ENCODE results near the gene HDAC10.
A peak's percentile ranks its signal among the peaks of the same experiment; 100 is the strongest.

The HDAC10 gene

DNA sequence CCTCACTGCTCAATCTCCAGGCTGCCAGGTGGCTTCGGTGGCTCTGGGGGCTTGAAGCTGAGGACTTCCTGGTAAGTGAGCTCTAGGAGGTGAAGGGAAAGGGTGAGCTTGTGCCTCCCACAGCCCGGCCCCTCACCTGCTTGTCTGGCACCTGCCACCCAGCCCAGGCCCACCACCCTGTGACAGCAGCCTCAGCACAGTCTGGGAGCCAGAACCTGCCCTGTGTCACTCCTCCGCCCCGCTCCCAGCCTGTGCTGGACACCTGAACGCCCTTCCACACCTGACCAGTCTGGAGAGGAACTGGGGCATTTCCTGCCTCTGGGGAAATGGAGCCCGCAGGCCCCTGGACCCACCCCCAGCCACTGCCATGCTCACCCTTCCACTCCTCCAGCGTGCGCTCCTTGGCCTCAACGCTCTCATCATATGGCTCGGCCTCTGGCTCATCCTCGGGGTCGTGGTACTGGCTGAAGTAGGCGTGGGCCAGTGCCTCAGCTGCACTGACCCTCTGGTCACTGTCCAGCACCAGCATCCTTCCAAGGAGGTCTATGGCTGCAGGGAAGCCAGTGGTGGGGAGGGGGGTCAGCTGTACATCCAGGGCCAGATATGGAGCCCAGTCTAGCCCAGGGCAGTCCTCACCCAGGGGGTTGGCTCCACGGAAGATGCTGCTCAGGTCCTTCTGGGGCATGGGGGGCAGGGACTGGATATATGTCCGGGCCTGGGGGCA is 14.0 kb upstream of the HDAC10 start:
- H3K9me3 ChIP-seq (ENCODE audit: control insufficient read depth in 1 of 2, low read length in 2 of 2), result no peaks in the 10 kb centered on the region
- peaks cover 0 to 53% of the 10 kb centered on the region in 2 donors for H3K4me1 ChIP-seq (ENCODE audit: control insufficient read depth in 1 of 2, insufficient read depth in 2 of 2, low read length in 2 of 2)
- H3K36me3 ChIP-seq (ENCODE audit: control insufficient read depth in 1 of 2, insufficient read depth in 2 of 2, low read length in 2 of 2), result no peaks in the 10 kb centered on the region
- H3K27me3 ChIP-seq (ENCODE audit: low read depth, low read length), result peaks cover 12% of the 10 kb centered on the region
- H3K4me3 ChIP-seq (ENCODE audit: low read depth in 1 of 2, low read length in 2 of 2), result no peak overlapping the region
- no peak overlapping the region for H3K27ac ChIP-seq (ENCODE audit: low read length)

DNA sequence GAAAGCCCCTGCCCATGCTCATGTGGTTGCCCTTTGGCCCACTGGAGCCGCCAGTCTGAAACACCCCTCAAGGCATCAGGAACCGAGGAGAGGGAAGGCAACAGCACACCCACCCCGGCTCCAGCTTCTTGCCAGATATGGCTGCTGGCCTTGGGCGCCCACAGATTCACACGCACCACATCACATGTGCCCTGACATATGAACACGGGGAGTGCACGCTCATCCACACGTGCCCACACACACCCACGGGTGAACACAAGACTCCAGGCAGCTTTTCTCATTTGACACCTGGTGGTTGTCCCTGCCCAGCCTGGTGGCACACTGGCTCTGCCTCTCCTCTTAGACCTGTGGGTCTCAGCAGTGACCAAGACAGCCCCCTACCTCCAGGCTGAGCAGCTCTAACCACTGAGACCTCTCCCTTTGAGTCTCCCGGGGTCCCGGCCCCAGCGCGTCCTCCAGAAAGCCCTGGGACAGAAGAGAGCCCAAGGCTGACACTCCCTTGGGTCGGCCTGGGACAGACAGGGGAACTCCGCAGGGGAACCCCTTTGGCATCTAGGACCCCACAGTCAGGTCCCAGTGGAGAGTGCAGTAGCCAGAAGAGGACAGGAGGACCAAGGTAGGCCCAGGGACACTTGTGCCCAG is 13.2 kb upstream of the HDAC10 start:
- peaks cover 12% of the 10 kb centered on the region for H3K27me3 ChIP-seq (ENCODE audit: low read depth, low read length)
- H3K9me3 ChIP-seq (ENCODE audit: control insufficient read depth in 1 of 2, low read length in 2 of 2), result no peaks in the 10 kb centered on the region
- no peak overlapping the region for H3K4me3 ChIP-seq (ENCODE audit: low read depth in 1 of 2, low read length in 2 of 2)
- peaks cover 0 to 46% of the 10 kb centered on the region in 2 donors for H3K4me1 ChIP-seq (ENCODE audit: control insufficient read depth in 1 of 2, insufficient read depth in 2 of 2, low read length in 2 of 2)
- H3K36me3 ChIP-seq (ENCODE audit: control insufficient read depth in 1 of 2, insufficient read depth in 2 of 2, low read length in 2 of 2), result no peaks in the 10 kb centered on the region
- no peak overlapping the region for H3K27ac ChIP-seq (ENCODE audit: low read length)

DNA sequence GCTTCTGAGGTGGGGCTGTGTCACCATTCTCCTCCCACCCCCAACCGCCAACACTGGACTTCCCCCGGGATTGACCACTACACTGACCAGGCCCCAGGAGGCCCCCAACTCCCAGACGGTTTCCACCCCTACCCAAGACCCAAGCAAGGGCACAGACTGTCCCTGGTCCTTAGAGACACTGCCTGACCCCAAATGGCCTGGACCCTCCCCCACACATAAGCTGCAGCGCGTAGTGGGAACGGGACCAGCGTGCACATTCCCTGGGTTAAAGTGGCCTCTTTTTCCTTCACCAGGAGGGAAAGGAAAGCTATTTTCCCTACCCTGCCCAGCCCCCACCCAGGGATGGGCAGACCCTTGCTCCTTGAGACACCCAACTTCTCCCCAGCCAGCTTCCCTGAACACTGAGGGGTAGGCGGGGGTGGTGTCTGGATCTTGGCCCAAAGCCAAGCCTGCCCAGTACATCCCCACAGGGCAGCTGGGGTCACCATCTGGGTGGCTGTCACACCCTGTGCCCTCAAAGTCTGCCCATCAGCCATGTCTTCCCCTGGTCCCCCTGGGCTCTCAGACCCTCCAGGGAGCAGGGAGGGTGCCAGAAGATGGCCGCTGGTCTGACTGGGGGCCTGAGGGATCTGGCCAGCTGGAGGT is 12.0 kb upstream of the HDAC10 start:
- Histone ChIP-seq H3K27me3 (ENCODE audit: low read depth, low read length) (peaks cover 12% of the 10 kb centered on the region), H3K36me3 (ENCODE audit: control insufficient read depth in 1 of 2, insufficient read depth in 2 of 2, low read length in 2 of 2) (no peaks in the 10 kb centered on the region), H3K4me3 (ENCODE audit: low read depth in 1 of 2, low read length in 2 of 2) (no peak overlapping the region), H3K27ac (ENCODE audit: low read length) (no peak overlapping the region), H3K9me3 (ENCODE audit: control insufficient read depth in 1 of 2, low read length in 2 of 2) (no peaks in the 10 kb centered on the region), H3K4me1 (ENCODE audit: control insufficient read depth in 1 of 2, insufficient read depth in 2 of 2, low read length in 2 of 2) (peaks cover 0 to 35% of the 10 kb centered on the region in 2 donors)

DNA sequence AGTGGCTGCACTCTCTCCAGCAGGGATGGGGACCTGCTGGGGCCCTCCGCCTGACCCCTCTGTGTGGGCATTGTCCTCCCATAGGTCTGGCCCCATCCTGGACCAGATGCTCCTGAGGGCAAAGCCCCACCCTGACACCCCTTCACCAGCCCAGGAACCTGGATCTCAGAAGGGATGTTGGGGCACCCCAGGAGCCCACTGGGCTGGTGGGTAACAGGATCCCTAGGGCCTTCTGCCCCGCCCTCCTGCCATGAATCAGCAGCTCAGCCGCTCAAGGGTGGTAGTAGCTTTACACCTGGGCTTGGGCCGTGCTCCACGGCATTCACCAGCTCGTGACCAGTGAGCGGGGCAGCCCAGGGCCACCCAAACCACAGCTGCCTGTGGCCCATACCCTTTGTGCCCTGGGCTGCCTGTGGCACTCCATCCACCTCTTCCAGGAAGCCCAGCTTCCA is 11.4 kb upstream of the HDAC10 start:
- Histone ChIP-seq H3K4me3 (ENCODE audit: low read depth in 1 of 2, low read length in 2 of 2) (no peak overlapping the region), H3K27me3 (ENCODE audit: low read depth, low read length) (peaks cover 12% of the 10 kb centered on the region), H3K27ac (ENCODE audit: low read length) (no peak overlapping the region), H3K4me1 (ENCODE audit: control insufficient read depth in 1 of 2, insufficient read depth in 2 of 2, low read length in 2 of 2) (peaks cover 0 to 29% of the 10 kb centered on the region in 2 donors), H3K9me3 (ENCODE audit: control insufficient read depth in 1 of 2, low read length in 2 of 2) (no peaks in the 10 kb centered on the region), H3K36me3 (ENCODE audit: control insufficient read depth in 1 of 2, insufficient read depth in 2 of 2, low read length in 2 of 2) (no peaks in the 10 kb centered on the region)

DNA sequence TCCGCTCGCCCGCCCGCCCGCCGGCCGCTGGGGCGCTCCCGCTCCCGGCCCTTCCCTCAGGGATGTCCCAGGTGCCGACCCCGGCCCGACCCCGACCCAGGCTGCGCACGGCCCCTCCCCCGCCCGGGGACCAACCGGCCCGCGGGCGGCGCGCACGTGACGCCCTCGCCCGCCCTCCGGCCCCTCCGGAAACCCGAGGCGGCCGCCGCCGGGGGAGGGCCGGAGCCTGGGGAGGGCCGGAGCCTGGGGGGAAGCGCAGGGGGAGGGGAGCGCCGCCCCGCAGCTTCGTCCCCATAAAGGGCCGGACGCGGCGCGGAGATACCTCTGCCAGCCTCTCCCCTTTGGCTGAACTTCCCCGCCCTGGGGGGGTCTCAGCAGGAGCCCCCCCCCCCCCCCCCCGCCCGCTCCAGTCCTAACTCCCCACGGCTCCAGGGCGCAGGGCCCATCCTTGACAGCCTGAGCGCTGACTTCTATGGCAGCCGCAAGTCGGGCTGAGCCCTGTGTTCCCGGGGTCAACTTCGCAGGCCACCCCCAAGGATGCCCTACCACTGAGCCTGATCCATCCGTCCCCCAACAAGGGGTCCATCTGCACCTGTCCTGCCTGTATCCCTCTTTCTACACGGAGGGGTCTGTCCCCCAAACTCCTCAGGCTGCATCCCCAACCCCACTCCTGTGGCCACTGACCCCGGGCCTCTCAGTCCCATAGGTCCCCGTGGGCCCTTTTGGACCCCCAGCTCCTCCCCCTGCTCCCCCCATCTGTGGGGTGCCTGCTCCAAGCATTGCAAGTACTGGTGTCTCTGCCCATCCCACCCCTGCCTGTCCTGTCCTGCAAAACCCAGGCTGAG is 10.8 kb upstream of the HDAC10 start, which contains the start of gene MAPK12:
Gene MAPK12, minus strand, starts transcription at position 69 of the 845 bp plus-strand sequence. CDS start 174 bp downstream, outside the sequence.
- Histone ChIP-seq H3K27me3 (ENCODE audit: low read depth, low read length) (peaks cover 12% of the 10 kb centered on the region), H3K36me3 (ENCODE audit: control insufficient read depth in 1 of 2, insufficient read depth in 2 of 2, low read length in 2 of 2) (no peaks in the 10 kb centered on the region), H3K27ac (ENCODE audit: low read length) (no peak within 1 kb of the TSS), H3K4me1 (ENCODE audit: control insufficient read depth in 1 of 2, insufficient read depth in 2 of 2, low read length in 2 of 2) (peaks cover 0 to 22% of the 10 kb centered on the region in 2 donors), H3K4me3 (ENCODE audit: low read depth in 1 of 2, low read length in 2 of 2) (peak within 1 kb of the TSS in 1 of 2 donors; percentile 57), H3K9me3 (ENCODE audit: control insufficient read depth in 1 of 2, low read length in 2 of 2) (no peaks in the 10 kb centered on the region)

DNA sequence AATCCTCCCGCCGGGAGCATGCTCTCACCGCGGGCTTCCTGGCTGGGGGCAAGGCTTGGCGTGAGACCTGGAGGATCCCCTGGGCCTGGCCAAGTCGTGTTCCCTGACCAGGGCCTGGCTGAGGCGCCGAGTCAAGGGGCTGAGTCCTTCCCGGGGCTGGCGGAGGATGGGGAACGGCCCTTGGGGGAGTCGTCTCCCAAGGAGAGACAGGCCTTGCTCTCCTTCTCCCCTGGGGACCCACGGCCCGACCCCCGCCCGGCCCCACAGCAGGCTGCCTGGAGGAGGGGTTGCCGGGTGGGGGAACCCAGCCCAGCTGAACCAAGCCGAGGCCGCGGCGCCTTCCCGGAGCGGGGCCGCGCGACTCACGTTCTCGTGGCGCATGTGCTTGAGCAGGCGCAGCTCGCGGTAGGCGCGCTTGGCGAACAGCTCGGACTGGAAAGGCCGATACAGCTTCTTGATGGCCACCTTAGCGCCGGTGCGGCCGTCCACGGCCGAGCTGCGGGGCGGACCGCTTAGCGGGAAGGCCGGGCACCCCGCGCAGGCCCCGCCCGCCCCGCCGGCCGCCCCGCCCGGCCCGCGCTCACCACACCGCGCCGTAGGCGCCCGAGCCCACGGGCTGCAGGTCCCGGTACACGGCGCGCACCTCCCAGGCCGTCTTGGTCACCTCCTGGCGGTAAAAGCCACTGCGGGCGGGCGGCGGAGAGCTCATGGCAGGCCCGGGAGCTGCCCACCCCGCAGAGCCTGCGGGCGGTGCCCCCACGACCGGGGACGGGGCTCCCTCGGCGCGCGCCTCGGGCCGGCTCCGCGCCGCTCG is 9.9 kb upstream of the HDAC10 start:
- Histone ChIP-seq H3K4me3 (ENCODE audit: low read depth in 1 of 2, low read length in 2 of 2) (peak overlapping the region in 1 of 2 donors; percentile 57), H3K4me1 (ENCODE audit: control insufficient read depth in 1 of 2, insufficient read depth in 2 of 2, low read length in 2 of 2) (peaks cover 0 to 21% of the 10 kb centered on the region in 2 donors), H3K27me3 (ENCODE audit: low read depth, low read length) (peaks cover 12% of the 10 kb centered on the region), H3K9me3 (ENCODE audit: control insufficient read depth in 1 of 2, low read length in 2 of 2) (no peaks in the 10 kb centered on the region), H3K36me3 (ENCODE audit: control insufficient read depth in 1 of 2, insufficient read depth in 2 of 2, low read length in 2 of 2) (no peaks in the 10 kb centered on the region), H3K27ac (ENCODE audit: low read length) (no peak overlapping the region)

DNA sequence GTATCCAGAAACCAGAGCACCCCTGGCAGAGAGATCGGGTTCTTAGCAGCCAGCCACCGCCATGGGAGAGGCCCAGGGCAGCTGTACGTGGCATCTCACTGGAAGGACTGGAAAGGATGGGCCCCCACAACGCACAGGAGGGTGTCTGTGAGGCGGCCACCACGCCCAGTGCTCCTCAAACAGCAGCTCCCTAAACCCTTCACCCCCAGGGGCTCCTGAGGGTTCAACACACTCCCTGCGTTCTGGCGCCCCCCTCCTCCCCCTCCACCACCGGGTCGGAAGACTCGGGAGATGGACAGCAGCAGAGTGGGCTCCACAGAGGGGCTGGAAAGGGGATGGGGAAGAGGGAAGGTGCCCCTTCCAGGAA is 9.4 kb upstream of the HDAC10 start:
- Histone ChIP-seq H3K4me3 (ENCODE audit: low read depth in 1 of 2, low read length in 2 of 2) (peak overlapping the region in 1 of 2 donors; percentile 57), H3K9me3 (ENCODE audit: control insufficient read depth in 1 of 2, low read length in 2 of 2) (no peaks in the 10 kb centered on the region), H3K36me3 (ENCODE audit: control insufficient read depth in 1 of 2, insufficient read depth in 2 of 2, low read length in 2 of 2) (no peaks in the 10 kb centered on the region), H3K27me3 (ENCODE audit: low read depth, low read length) (peaks cover 12% of the 10 kb centered on the region), H3K27ac (ENCODE audit: low read length) (no peak overlapping the region), H3K4me1 (ENCODE audit: control insufficient read depth in 1 of 2, insufficient read depth in 2 of 2, low read length in 2 of 2) (peaks cover 0 to 21% of the 10 kb centered on the region in 2 donors)

DNA sequence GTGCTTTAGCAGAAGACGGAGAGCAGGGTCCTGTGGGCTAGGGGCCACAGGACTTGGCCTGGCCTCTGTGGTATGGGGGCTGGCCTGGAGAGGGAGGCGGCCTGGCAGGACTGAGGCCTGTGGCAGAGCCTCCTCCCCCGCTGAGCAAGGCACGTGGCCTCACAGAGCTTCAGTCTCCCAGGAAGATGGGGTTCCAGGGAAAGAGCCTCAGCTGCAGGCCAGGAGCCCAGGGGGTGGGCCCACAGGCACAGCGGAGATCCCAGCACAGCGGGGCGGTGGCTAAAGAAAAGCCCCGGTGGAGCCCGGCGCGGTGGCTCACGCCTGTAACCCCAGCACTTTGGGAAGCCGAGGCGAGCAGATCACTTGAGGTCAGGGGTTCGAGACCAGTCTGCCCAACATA is 8.2 kb upstream of the HDAC10 start:
- Histone ChIP-seq H3K27me3 (ENCODE audit: low read depth, low read length) (peaks cover 12% of the 10 kb centered on the region), H3K36me3 (ENCODE audit: control insufficient read depth in 1 of 2, insufficient read depth in 2 of 2, low read length in 2 of 2) (no peaks in the 10 kb centered on the region), H3K9me3 (ENCODE audit: control insufficient read depth in 1 of 2, low read length in 2 of 2) (no peaks in the 10 kb centered on the region), H3K4me1 (ENCODE audit: control insufficient read depth in 1 of 2, insufficient read depth in 2 of 2, low read length in 2 of 2) (peaks cover 0 to 21% of the 10 kb centered on the region in 2 donors), H3K27ac (ENCODE audit: low read length) (no peak overlapping the region), H3K4me3 (ENCODE audit: low read depth in 1 of 2, low read length in 2 of 2) (no peak overlapping the region)

DNA sequence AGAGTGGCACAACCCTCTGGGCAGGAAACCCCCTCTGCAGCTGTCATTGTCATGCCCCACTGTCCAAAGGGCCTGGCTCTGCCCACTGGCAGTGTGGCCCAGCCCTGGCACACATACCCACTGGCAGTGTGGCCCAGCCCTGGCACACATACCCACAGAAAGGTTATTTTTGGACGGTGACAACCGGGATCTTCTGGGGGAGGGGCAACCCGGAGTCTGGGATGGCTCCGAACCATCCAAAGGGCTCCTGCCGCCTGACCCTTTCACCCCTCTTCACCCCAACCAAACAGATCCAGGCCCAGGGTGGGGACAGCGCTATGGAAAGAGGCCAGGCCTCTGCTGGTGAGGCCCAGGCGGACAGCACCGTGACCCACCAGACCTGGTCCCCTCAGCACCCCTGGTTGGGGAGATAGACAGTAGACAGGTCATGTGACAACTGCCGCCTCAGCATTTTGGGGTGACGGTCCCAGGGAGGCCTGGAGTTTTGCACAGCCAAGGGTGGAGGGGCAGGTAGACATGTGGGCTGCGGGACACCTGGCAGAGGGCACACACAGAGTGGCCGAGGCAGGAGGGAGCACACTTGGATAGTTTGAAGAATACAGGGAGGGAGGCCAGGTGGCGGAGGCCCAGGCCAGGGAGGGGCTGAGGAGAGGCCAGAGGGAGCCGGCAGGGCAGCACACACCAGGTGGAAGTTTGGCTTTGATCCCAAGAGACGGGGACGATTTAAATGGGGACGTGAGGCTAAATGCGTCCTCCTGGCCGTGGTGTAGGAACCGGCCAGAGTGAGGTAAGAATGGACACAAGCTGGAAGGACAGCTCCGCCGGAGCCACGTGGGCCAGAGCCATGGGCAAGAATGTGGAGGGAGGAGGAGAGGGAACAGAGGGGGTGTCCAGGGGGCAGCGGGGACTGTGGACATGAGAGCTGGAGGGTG is 7.6 kb upstream of the HDAC10 start:
- Histone ChIP-seq H3K4me1 (ENCODE audit: control insufficient read depth in 1 of 2, insufficient read depth in 2 of 2, low read length in 2 of 2) (peaks cover 0 to 21% of the 10 kb centered on the region in 2 donors), H3K36me3 (ENCODE audit: control insufficient read depth in 1 of 2, insufficient read depth in 2 of 2, low read length in 2 of 2) (no peaks in the 10 kb centered on the region), H3K9me3 (ENCODE audit: control insufficient read depth in 1 of 2, low read length in 2 of 2) (no peaks in the 10 kb centered on the region), H3K4me3 (ENCODE audit: low read depth in 1 of 2, low read length in 2 of 2) (no peak overlapping the region), H3K27me3 (ENCODE audit: low read depth, low read length) (peaks cover 12% of the 10 kb centered on the region), H3K27ac (ENCODE audit: low read length) (no peak overlapping the region)

Measured in muscle layer of duodenum (tissue), 2 donors.